IMR-90 (cell line): ENCODE measurements around the gene XPR1. TPM values are rescaled to one million over a fixed set of nuclear protein-coding genes. Genes with fewer than 3 reads are reported as not detected.

ENCODE experiments used
- ATAC-seq: fragments of 200-7000 bp; cut with Tn5 transposase; 2 replicates; pipeline ENCODE4 v1.9.1; 2020; ENCODE audit warnings: low read depth, mild to moderate bottlenecking, moderate library complexity
- BruUV-seq: library from RNA; stranded (reverse); fragments of 400-500 nt; replicated peaks from 2 replicates; lab custom pipeline; 2021; lab: Mats Ljungman, UMichigan
- CTCF ChIA-PET: fragments of 300-600 bp; formaldehyde crosslinking; extraction: SDS; loops from one replicate; lab custom pipeline; 2021; ENCODE audit warnings: antibody characterized with exemption; lab: Yijun Ruan, JAX
- POLR2A ChIA-PET: fragments of 300-600 bp; sonication (Branson Sonifier 250); formaldehyde crosslinking; loops from one replicate; lab custom pipeline; 2022; ENCODE audit warnings: antibody characterized with exemption; ENCODE audit not compliant: unreplicated experiment; lab: Charles Lee
- DNase-seq: peaks from one replicate; pipeline ENCODE4 v3.0.0; 2013
- H2AFZ ChIP-seq: replicated peaks from 2 replicates; pipeline ENCODE3; 2013; ENCODE audit warnings: low read length, mild to moderate bottlenecking; ENCODE audit not compliant: poor library complexity
- H2AK5ac ChIP-seq: 2 replicates; pipeline ENCODE4 v1.6.1; 2013; ENCODE audit warnings: low read depth, low read length, inconsistent platforms
- H2AK9ac ChIP-seq: replicated peaks from 2 replicates; pipeline ENCODE3; 2013; ENCODE audit warnings: mild to moderate bottlenecking, low read depth, low read length, moderate library complexity; ENCODE audit not compliant: poor library complexity
- H2BK120ac ChIP-seq: 2 replicates; pipeline ENCODE4 v1.6.1; 2013; ENCODE audit warnings: low read depth, low read length, inconsistent platforms
- H2BK15ac ChIP-seq: 3 replicates; pipeline ENCODE4 v1.6.1; 2013; ENCODE audit warnings: low read depth, low read length, inconsistent platforms
- H2BK20ac ChIP-seq: 2 replicates; pipeline ENCODE4 v1.6.1; 2013; ENCODE audit warnings: low read depth, mild to moderate bottlenecking, inconsistent platforms, low read length, moderate library complexity
- H2BK5ac ChIP-seq: 2 replicates; pipeline ENCODE4 v1.6.1; 2013; ENCODE audit warnings: mild to moderate bottlenecking, low read depth, low read length, inconsistent platforms; ENCODE audit not compliant: poor library complexity, severe bottlenecking
- H3K14ac ChIP-seq: replicated peaks from 2 replicates; pipeline ENCODE4 v1.6.1; 2013; ENCODE audit warnings: low read depth, low read length, inconsistent platforms
- H3K18ac ChIP-seq: 2 replicates; pipeline ENCODE4 v1.6.1; 2013; ENCODE audit warnings: low read depth, low read length, control low read depth
- H3K23ac ChIP-seq: 2 replicates; pipeline ENCODE4 v1.6.1; 2013; ENCODE audit warnings: low read depth, low read length, inconsistent platforms
- H3K27ac ChIP-seq: 2 replicates; pipeline ENCODE4 v1.5.1; 2013; ENCODE audit warnings: mild to moderate bottlenecking, control low read depth, low read length; ENCODE audit not compliant: insufficient read depth
- H3K27me3 ChIP-seq: 2 replicates; pipeline ENCODE4 v1.6.1; 2013; ENCODE audit warnings: low read length; ENCODE audit not compliant: control insufficient read depth, insufficient read depth
- H3K36me3 ChIP-seq: 2 replicates; pipeline ENCODE4 v1.6.1; 2013; ENCODE audit warnings: low read length, mixed read lengths; ENCODE audit not compliant: control insufficient read depth, insufficient read depth
- H3K4ac ChIP-seq: 2 replicates; pipeline ENCODE4 v1.6.1; 2013; ENCODE audit warnings: low read depth, low read length, inconsistent platforms
- H3K4me1 ChIP-seq: 2 replicates; pipeline ENCODE4 v1.6.1; 2013; ENCODE audit warnings: low read length, mixed read lengths; ENCODE audit not compliant: control insufficient read depth, insufficient read depth
- H3K4me2 ChIP-seq: 2 replicates; pipeline ENCODE4 v1.6.1; 2013; ENCODE audit warnings: low read depth, mild to moderate bottlenecking, control low read depth, low read length, moderate library complexity
- H3K4me3 ChIP-seq: 2 replicates; pipeline ENCODE4 v1.5.1; 2013; ENCODE audit warnings: low read depth, mild to moderate bottlenecking, control low read depth, low read length, moderate library complexity; ENCODE audit not compliant: insufficient read depth
- H3K56ac ChIP-seq: 2 replicates; pipeline ENCODE4 v1.6.1; 2013; ENCODE audit warnings: low read length, inconsistent platforms; ENCODE audit not compliant: insufficient read depth; ENCODE audit errors: extremely low read depth
- H3K79me1 ChIP-seq, 2 experiments: 2 replicates each; pipeline ENCODE4 v1.6.1; 2013; ENCODE audit warnings: low read length in 2 of 2, inconsistent platforms in 1 of 2, low read depth in 1 of 2
- H3K9ac ChIP-seq: 2 replicates; pipeline ENCODE4 v1.6.1; 2013; ENCODE audit warnings: low read depth, low read length, control low read depth
- H3K9me1 ChIP-seq: 2 replicates; pipeline ENCODE4 v1.6.1; 2013; ENCODE audit warnings: low read length, inconsistent platforms; ENCODE audit not compliant: insufficient read depth
- H3K9me3 ChIP-seq: 2 replicates; pipeline ENCODE4 v1.6.1; 2013; ENCODE audit warnings: low read length; ENCODE audit not compliant: control insufficient read depth, insufficient read depth
- H4K20me1 ChIP-seq: 2 replicates; pipeline ENCODE4 v1.6.1; 2013; ENCODE audit warnings: low read length, inconsistent platforms; ENCODE audit not compliant: insufficient read depth
- H4K5ac ChIP-seq: 2 replicates; pipeline ENCODE4 v1.6.1; 2013; ENCODE audit warnings: mild to moderate bottlenecking, low read depth, low read length, control low read depth
- H4K8ac ChIP-seq, 2 experiments: 2 replicates each; pipeline ENCODE4 v1.6.1; 2013; ENCODE audit warnings: low read depth in 2 of 2, low read length in 2 of 2, control low read depth in 1 of 2, inconsistent platforms in 1 of 2
- H4K91ac ChIP-seq: 2 replicates; pipeline ENCODE4 v1.6.1; 2013; ENCODE audit warnings: low read depth, low read length, inconsistent platforms; ENCODE audit not compliant: insufficient read depth
- BHLHE40 ChIP-seq: fragments of 150-350 bp; IDR thresholded peaks from 2 replicates; pipeline ENCODE4 v1.6.1; 2016; ENCODE audit warnings: mild to moderate bottlenecking, low read depth, low read length
- CEBPB ChIP-seq: IDR thresholded peaks from 2 replicates; pipeline ENCODE4 v1.6.1; 2012; ENCODE audit warnings: low read depth, low read length, improper control_type of control experiment
- CHD1 ChIP-seq: IDR thresholded peaks from 2 replicates; pipeline ENCODE4 v1.6.1; 2012; ENCODE audit warnings: low read depth, low read length, improper control_type of control experiment
- FOS ChIP-seq: fragments of 150-350 bp; IDR thresholded peaks from 2 replicates; pipeline ENCODE4 v1.6.1; 2016; ENCODE audit warnings: low read depth, low read length
- MAFK ChIP-seq: IDR thresholded peaks from 2 replicates; pipeline ENCODE4 v1.6.1; 2012; ENCODE audit warnings: low read depth, low read length, improper control_type of control experiment
- MAZ ChIP-seq: IDR thresholded peaks from 2 replicates; pipeline ENCODE4 v1.6.1; 2012; ENCODE audit warnings: low read depth, mild to moderate bottlenecking, low read length, improper control_type of control experiment, moderate library complexity, borderline replicate concordance
- MXI1 ChIP-seq: IDR thresholded peaks from 2 replicates; pipeline ENCODE4 v1.6.1; 2012; ENCODE audit warnings: low read depth, mild to moderate bottlenecking, low read length, moderate library complexity, borderline replicate concordance
- NFE2L2 ChIP-seq: fragments of 150-350 bp; IDR thresholded peaks from 2 replicates; pipeline ENCODE4 v1.6.1; 2016; ENCODE audit warnings: low read depth, mild to moderate bottlenecking, low read length
- POLR2A ChIP-seq: IDR thresholded peaks from 2 replicates; pipeline ENCODE4 v1.6.1; 2012; ENCODE audit warnings: mild to moderate bottlenecking, low read depth, low read length
- RAD21 ChIP-seq: IDR thresholded peaks from 2 replicates; pipeline ENCODE4 v1.6.1; 2012; ENCODE audit warnings: low read length, improper control_type of control experiment
- RCOR1 ChIP-seq: IDR thresholded peaks from 2 replicates; pipeline ENCODE4 v1.6.1; 2012; ENCODE audit warnings: mild to moderate bottlenecking, low read length, improper control_type of control experiment; ENCODE audit not compliant: insufficient replicate concordance
- RFX5 ChIP-seq: IDR thresholded peaks from 2 replicates; pipeline ENCODE4 v1.8.0; 2012; ENCODE audit warnings: low read depth, mild to moderate bottlenecking, low read length, moderate library complexity
- SMC3 ChIP-seq: fragments of 150-350 bp; IDR thresholded peaks from 2 replicates; pipeline ENCODE4 v1.6.1; 2016; ENCODE audit warnings: low read depth, mild to moderate bottlenecking, antibody characterized with exemption, low read length, moderate library complexity
- WGBS, 2 experiments: methylation state at CpG; one replicate each; pipeline versions ENCODE4 v1.1.5 to v1.1.7; 2013; ENCODE audit warnings: missing lambda C conversion rate in 2 of 2; ENCODE audit not compliant: insufficient read length in 1 of 2; ENCODE audit errors: extremely low coverage in 2 of 2; 5-methylcytosine and 5-hydroxymethylcytosine counted together
- dilution Hi-C: fragments of 300-500 bp; cut with HindIII; formaldehyde crosslinking; loops from one replicate; pipeline ENCODE4 v1.14.3; 2018; ENCODE audit warnings: low sequenced_read_pairs; ENCODE audit not compliant: unreplicated experiment
- in situ Hi-C: fragments of 300-500 bp; cut with MboI; formaldehyde crosslinking; loops from 3 replicates; pipeline ENCODE4 v1.14.3; 2019; ENCODE audit warnings: low sequenced_read_pairs, inconsistent platforms, mixed read lengths
- intact Hi-C: fragments of 100-400 bp; cut with micrococcal nuclease; formaldehyde crosslinking; loops from 2 replicates; pipeline ENCODE4 v1.10.0; 2022
- polyA plus RNA-seq, 3 experiments: library from polyadenylated mRNA; depleted of rRNA; stranded (reverse); fragments of >200 nt; gene quantifications; 2 replicates each; pipeline ENCODE4 v1.2.3, GENCODE V29; 2012; ENCODE audit warnings: low replicate concordance in 1 of 3
- total RNA-seq: library from RNA; depleted of rRNA; stranded (reverse); fragments of >200 nt; gene quantifications from 2 replicates; pipeline ENCODE4 v1.2.3, GENCODE V29; 2012
- TF ChIP-seq, protein P1 (sequence below): conservative IDR thresholded peaks from 2 replicates; pipeline ENCODE4 v1.5.1; 2012; ENCODE audit warnings: mild to moderate bottlenecking, low read depth, low read length, improper control_type of control experiment
- TF ChIP-seq, protein P2 (sequence below): fragments of 150-350 bp; IDR thresholded peaks from 2 replicates; pipeline ENCODE4 v1.6.1; 2016; ENCODE audit warnings: low read depth, mild to moderate bottlenecking, low read length, moderate library complexity, borderline replicate concordance

XPR1 gene
- total and polyA plus RNA-seq, 2 of the 4 experiments (the other 2 are of a cell fraction): 11.8 to 25.1 TPM

DNA sequence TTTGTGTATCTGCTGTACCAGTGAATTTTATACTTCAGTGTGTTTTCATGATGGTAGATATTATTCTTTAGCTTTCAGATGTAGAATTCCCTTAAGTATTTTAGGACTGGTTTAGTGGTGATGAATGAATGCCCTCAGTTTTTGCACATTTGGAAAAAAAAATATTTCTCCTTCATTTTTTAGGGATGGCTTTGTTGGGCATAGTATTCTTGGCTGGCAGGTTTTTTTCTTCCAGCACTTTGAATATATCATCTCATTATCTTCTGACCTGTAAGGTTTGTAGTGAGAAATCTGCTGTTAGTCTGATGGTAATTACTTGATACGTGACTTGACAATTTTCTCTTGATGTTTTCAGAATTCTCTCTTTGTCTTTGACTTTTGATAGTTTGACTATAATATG, 66.8 kb downstream of the XPR1 start:
- Histone ChIP-seq H4K20me1 (no peaks in the 10 kb centered on the region; the same call in 1 of the 2 replicates), H3K27ac (no peak overlapping the region), H2BK5ac (no peak overlapping the region), H2AK5ac (no peak overlapping the region), H3K9me1 (peaks cover 2% of the 10 kb centered on the region; the same call in 1 of the 2 replicates), H3K36me3 (no peaks in the 10 kb centered on the region), H3K56ac (no peak overlapping the region), H4K8ac (no peak overlapping the region), H2BK120ac (no peak overlapping the region), H3K9ac (no peak overlapping the region), H4K91ac (no peak overlapping the region), H4K5ac (no peak overlapping the region), H3K9me3 (peaks cover 6% of the 10 kb centered on the region), H3K4me3 (no peak overlapping the region), H3K4me1 (no peaks in the 10 kb centered on the region), H3K4me2 (no peak overlapping the region), H2AK9ac (no peak overlapping the region), H3K4ac (no peak overlapping the region), H3K27me3 (no peaks in the 10 kb centered on the region), H3K18ac (no peak overlapping the region), H3K23ac (no peak overlapping the region), H2AFZ (no peak overlapping the region), H2BK15ac (no peak overlapping the region), H3K14ac (no peak overlapping the region), H3K79me1 (peaks cover 12 to 26% of the 10 kb centered on the region in 2 experiments), H2BK20ac (no peak overlapping the region)
- TF ChIP-seq RCOR1 (no peak), POLR2A (no peak), MAZ (no peak), MXI1 (no peak), SMC3 (no peak), NFE2L2 (no peak), RFX5 (no peak), CHD1 (no peak), MAFK (no peak), CEBPB (no peak), FOS (no peak), RAD21 (no peak), BHLHE40 (no peak)
- TF ChIP-seq, protein P1, sequence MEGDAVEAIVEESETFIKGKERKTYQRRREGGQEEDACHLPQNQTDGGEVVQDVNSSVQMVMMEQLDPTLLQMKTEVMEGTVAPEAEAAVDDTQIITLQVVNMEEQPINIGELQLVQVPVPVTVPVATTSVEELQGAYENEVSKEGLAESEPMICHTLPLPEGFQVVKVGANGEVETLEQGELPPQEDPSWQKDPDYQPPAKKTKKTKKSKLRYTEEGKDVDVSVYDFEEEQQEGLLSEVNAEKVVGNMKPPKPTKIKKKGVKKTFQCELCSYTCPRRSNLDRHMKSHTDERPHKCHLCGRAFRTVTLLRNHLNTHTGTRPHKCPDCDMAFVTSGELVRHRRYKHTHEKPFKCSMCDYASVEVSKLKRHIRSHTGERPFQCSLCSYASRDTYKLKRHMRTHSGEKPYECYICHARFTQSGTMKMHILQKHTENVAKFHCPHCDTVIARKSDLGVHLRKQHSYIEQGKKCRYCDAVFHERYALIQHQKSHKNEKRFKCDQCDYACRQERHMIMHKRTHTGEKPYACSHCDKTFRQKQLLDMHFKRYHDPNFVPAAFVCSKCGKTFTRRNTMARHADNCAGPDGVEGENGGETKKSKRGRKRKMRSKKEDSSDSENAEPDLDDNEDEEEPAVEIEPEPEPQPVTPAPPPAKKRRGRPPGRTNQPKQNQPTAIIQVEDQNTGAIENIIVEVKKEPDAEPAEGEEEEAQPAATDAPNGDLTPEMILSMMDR: no peak
- TF ChIP-seq, protein P2, sequence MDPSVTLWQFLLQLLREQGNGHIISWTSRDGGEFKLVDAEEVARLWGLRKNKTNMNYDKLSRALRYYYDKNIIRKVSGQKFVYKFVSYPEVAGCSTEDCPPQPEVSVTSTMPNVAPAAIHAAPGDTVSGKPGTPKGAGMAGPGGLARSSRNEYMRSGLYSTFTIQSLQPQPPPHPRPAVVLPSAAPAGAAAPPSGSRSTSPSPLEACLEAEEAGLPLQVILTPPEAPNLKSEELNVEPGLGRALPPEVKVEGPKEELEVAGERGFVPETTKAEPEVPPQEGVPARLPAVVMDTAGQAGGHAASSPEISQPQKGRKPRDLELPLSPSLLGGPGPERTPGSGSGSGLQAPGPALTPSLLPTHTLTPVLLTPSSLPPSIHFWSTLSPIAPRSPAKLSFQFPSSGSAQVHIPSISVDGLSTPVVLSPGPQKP: no peak
- dilution Hi-C loops: no loop called here
- in situ Hi-C loops: no loop called here
- POLR2A ChIA-PET: no interaction called here
- intact Hi-C loops: no loop called here
- WGBS, 2 experiments: no CpG with 5 or more reads among the region's 1 CpG
- ATAC-seq (no peak), DNase-seq (no peak)
- CTCF ChIA-PET: interaction anchor here (0.7 kb wide), 1 partner anchor 18 kb away, joined by 3 read pairs; no protein-coding TSS in a partner anchor
- no TSS peak for BruUV-seq
